K562 treated with DMSO at 1 percent for 24 hours (cell line): Measurements from ENCODE around the gene RGS7BP. TPM values are rescaled to one million over a fixed set of nuclear protein-coding genes. Genes with fewer than 3 reads are reported as not detected.

Experiments
- total RNA-seq: library from RNA; unstranded; fragments of 300-600 nt; gene quantifications from 2 replicates; pipeline ENCODE4 v1.2.3, GENCODE V29; 2022; ENCODE audit warnings: low read depth; ENCODE audit not compliant: insufficient read depth

The RGS7BP gene
- not detected in 2 replicates for total RNA-seq

GRCh38 chr5:64505769-64506566, at the start of gene RGS7BP:
Gene RGS7BP, plus strand, starts transcription at chr5:64506015. Its CDS starts 610 bp downstream, at chr5:64506625.

Other genes starting within 250 kb of the RGS7BP start
- gene SHISAL2B, start 184.5 kb downstream of the RGS7BP start, total RNA-seq = not detected in 2 replicates